ACC112 (cell line): ENCODE results near the gene PRSS48.
"Not testable (repeated sequence)": the region's sequence is repeated elsewhere in the genome, so short reads cannot be mapped to it uniquely, and the experiment has no call there.

ENCODE experiments used
- H2AFZ ChIP-seq: fragments of 200-600 bp; sonication (generic); one replicate; pipeline ENCODE4 v1.6.0; 2017; ENCODE audit warnings: antibody characterized with exemption, low read length; ENCODE audit not compliant: unreplicated experiment
- H3K27ac ChIP-seq: fragments of 200-600 bp; sonication (generic); 2 replicates; pipeline ENCODE4 v1.5.1; 2014; ENCODE audit warnings: low read depth, mild to moderate bottlenecking, antibody characterized with exemption, low read length, moderate library complexity
- H3K27me3 ChIP-seq: fragments of 200-600 bp; sonication (generic); 2 replicates; pipeline ENCODE4 v1.6.1; 2014; ENCODE audit warnings: mild to moderate bottlenecking, antibody characterized with exemption, low read length, moderate library complexity, mixed read lengths; ENCODE audit not compliant: insufficient read depth
- H3K36me3 ChIP-seq: fragments of 200-600 bp; sonication (generic); 2 replicates; pipeline ENCODE4 v1.6.1; 2016; ENCODE audit warnings: mild to moderate bottlenecking, antibody characterized with exemption, low read length, moderate library complexity, mixed read lengths; ENCODE audit not compliant: insufficient read depth
- H3K4me1 ChIP-seq: fragments of 200-600 bp; sonication (generic); one replicate; pipeline ENCODE4 v1.6.1; 2016; ENCODE audit warnings: low read length, mixed read lengths; ENCODE audit not compliant: insufficient read depth, unreplicated experiment, control insufficient read depth
- H3K4me3 ChIP-seq: fragments of 200-600 bp; sonication (generic); 2 replicates; pipeline ENCODE4 v1.5.1; 2014; ENCODE audit warnings: mild to moderate bottlenecking, low read depth, low read length
- H3K79me2 ChIP-seq: fragments of 200-600 bp; sonication (generic); one replicate; pipeline ENCODE4 v1.6.0; 2016; ENCODE audit warnings: low read length; ENCODE audit not compliant: control insufficient read depth, unreplicated experiment, insufficient read depth

Gene PRSS48

GRCh38 chr4:151315212-151315886, 38.4 kb downstream of the PRSS48 start:
- H3K27ac ChIP-seq: no peak overlapping the region

GRCh38 chr4:151316645-151317044, 39.7 kb downstream of the PRSS48 start:
- Histone ChIP-seq H3K4me1 (peaks cover 19% of the 10 kb centered on the region), H3K79me2 (peaks cover 45% of the 10 kb centered on the region)

More at GRCh38 chr4:151315212-151315886, 38.4 kb downstream of the PRSS48 start:
- H3K27me3 ChIP-seq: no peaks in the 10 kb centered on the region
- H2AFZ ChIP-seq: peak overlapping the region; percentile 71
- peaks cover 41% of the 10 kb centered on the region for H3K79me2 ChIP-seq
- peak overlapping the region; percentile 34; the same call in 1 of the 2 replicates for H3K4me3 ChIP-seq
- H3K4me1 ChIP-seq: peaks cover 19% of the 10 kb centered on the region
- H3K36me3 ChIP-seq: no peaks in the 10 kb centered on the region

DNA sequence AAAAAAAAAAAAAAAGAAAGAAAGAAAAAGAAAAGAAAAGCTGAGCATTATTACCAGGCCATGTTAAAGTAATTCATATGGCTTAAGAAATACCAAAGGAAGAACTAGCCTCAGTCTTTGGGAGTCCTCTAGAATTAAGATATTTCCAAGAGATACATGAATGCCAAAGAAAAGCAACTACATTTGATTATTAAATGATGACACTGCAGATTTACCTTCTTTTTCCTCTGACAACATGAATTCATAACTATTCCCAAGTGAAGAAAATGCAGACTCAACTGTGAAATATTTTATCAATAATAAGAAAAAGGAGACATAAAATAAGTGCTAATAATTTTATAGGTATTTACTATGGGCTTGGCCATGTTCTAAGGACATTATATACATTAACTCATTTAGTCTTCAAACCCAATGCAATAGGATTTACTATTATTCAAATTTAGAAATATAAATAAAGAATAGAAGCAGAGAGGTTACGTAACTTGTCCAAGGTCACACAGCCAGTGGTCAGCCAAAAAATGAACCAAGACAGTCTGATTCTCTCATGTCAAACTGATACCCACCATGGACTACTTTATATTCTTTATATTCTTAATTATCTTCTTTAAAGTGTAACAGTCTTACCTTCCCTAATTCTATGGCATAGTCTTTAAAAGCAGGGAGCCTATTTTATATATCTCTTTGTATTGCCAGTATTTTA, 41.5 kb downstream of the PRSS48 start:
- no peaks in the 10 kb centered on the region for H3K36me3 ChIP-seq
- peaks cover 43% of the 10 kb centered on the region for H3K79me2 ChIP-seq
- H3K4me3 ChIP-seq: no peak overlapping the region
- peaks cover 29% of the 10 kb centered on the region for H3K4me1 ChIP-seq
- no peaks in the 10 kb centered on the region for H3K27me3 ChIP-seq
- H2AFZ ChIP-seq: no peak overlapping the region
- H3K27ac ChIP-seq: no peak overlapping the region

More at GRCh38 chr4:151316645-151317044, 39.7 kb downstream of the PRSS48 start:
- Histone ChIP-seq H3K27ac (no peak overlapping the region), H3K27me3 (no peaks in the 10 kb centered on the region), H2AFZ (no peak overlapping the region), H3K36me3 (no peaks in the 10 kb centered on the region), H3K4me3 (no peak overlapping the region)

DNA sequence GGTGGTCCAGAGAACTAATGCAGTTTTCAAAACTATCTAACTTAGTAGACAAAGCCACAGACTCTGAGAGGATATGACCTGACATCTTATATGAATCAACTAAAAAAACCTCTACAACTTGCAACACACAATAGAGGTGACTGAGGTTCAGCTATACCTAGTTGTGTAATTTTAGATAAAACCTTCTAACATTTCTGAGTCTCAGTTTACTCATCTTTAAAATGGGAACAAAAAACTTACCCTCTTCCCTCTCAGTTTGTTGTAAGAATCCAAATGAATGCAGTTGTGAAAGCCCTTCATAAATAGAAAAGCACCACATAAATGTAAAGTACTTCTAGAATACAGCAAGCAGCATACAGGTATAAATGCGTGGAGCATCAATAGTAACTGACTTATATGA, 42.5 kb downstream of the PRSS48 start:
- Histone ChIP-seq H3K79me2 (peaks cover 43% of the 10 kb centered on the region), H3K27me3 (no peaks in the 10 kb centered on the region), H3K27ac (no peak overlapping the region), H3K4me1 (peaks cover 28% of the 10 kb centered on the region), H2AFZ (no peak overlapping the region), H3K36me3 (no peaks in the 10 kb centered on the region), H3K4me3 (no peak overlapping the region)

DNA sequence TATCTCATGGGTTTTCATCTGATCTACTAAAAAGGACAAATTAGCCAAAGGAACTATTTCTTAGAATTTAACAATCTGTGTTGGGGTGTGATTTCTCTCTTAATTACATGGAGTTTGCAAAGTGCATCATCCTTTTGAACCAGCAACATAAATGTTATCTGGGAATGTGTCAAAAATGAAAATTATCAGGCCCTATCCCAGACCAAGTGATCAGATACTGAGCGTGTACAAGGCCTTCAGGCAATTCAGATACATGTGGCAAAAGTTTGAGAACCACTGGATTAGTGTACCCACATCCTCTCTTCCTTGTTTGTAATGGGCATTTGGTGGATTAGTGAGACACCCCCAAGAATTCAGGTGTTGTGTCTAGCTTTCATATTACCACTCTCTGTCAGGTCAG, 44.6 kb downstream of the PRSS48 start:
- Histone ChIP-seq H3K27ac (no peak overlapping the region), H2AFZ (no peak overlapping the region), H3K27me3 (no peaks in the 10 kb centered on the region), H3K4me1 (peaks cover 17% of the 10 kb centered on the region), H3K79me2 (peaks cover 35% of the 10 kb centered on the region), H3K4me3 (no peak overlapping the region), H3K36me3 (no peaks in the 10 kb centered on the region)

GRCh38 chr4:151322161-151322560, 45.2 kb downstream of the PRSS48 start:
- peaks cover 17% of the 10 kb centered on the region for H3K4me1 ChIP-seq
- H3K4me3 ChIP-seq, H3K27ac ChIP-seq, H3K36me3 ChIP-seq, H3K27me3 ChIP-seq, H2AFZ ChIP-seq: not testable (repeated sequence)
- H3K79me2 ChIP-seq: peaks cover 35% of the 10 kb centered on the region

GRCh38 chr4:151322570-151322969, 45.6 kb downstream of the PRSS48 start:
- no peaks in the 10 kb centered on the region for H3K27me3 ChIP-seq
- no peak overlapping the region for H2AFZ ChIP-seq
- peak overlapping the region; percentile 6; the same call in 1 of the 2 replicates for H3K27ac ChIP-seq
- H3K4me3 ChIP-seq: no peak overlapping the region
- peaks cover 17% of the 10 kb centered on the region for H3K4me1 ChIP-seq
- peaks cover 35% of the 10 kb centered on the region for H3K79me2 ChIP-seq
- H3K36me3 ChIP-seq: no peaks in the 10 kb centered on the region

- peaks cover 35% of the 10 kb centered on the region for H3K79me2 ChIP-seq
- H3K4me1 ChIP-seq: peaks cover 17% of the 10 kb centered on the region
- H2AFZ ChIP-seq: no peak overlapping the region
- H3K27me3 ChIP-seq: no peaks in the 10 kb centered on the region
- peak overlapping the region; percentile 3; the same call in 1 of the 2 replicates for H3K27ac ChIP-seq
- no peaks in the 10 kb centered on the region for H3K36me3 ChIP-seq
- H3K4me3 ChIP-seq: peak overlapping the region; percentile 88
Measured at GRCh38 chr4:151323667-151324066, 46.7 kb downstream of the PRSS48 start.

DNA sequence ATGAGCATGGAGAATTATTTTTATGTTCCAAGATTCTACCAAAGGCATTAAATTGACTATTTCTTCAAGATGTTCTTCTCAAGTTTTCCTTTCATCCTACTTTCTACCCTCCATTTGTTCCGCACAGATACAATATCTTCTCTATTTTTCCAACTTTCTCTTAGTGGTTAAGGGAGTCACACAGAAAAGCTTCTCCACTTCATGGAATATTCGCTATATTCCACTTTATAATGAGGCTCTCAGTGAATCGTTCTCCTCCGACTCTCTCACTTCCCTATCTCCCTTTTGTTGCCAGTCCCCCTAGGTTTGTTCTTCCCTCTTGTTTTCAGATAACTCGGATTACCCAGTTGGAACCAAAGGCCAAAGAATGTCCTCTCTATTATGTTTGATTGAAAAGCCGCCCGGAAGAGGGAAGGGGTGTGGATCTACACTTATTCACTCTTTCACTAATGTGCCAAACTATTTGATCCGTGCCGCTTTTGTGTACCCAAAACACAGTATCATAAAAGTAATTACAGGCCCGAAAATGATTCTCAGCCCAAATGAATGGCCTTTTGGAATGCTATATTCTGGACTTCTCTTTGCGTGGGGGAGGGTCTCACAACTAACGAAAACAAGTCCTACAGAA, 47.3 kb downstream of the PRSS48 start:
- peak overlapping the region; percentile 3; the same call in 1 of the 2 replicates for H3K27ac ChIP-seq

DNA sequence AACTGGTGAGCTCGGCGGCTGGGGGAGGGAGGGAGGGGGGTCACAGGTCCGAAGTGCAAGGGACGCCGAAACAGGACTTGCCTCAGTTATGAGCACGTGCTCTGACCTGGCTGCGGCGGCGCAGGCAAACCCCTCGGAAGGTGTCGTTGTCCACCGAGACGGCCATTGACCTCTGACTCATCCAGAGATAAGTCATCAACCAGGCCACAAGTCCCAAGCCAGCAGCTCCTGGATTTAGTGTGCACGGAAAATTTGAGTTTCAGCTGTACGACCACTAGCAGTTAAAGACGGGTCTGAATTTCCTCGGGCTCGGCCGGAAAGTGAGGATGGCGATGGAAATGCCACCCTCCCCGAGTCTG, 47.8 kb downstream of the PRSS48 start:
- Histone ChIP-seq H3K4me3 (peak overlapping the region; percentile 88), H3K4me1 (peaks cover 23% of the 10 kb centered on the region), H3K36me3 (no peaks in the 10 kb centered on the region), H3K27me3 (no peaks in the 10 kb centered on the region), H3K79me2 (peaks cover 31% of the 10 kb centered on the region), H2AFZ (peak overlapping the region; percentile 98), H3K27ac (peak overlapping the region; percentile 60)

More for the DNA sequence above, 47.3 kb downstream of the PRSS48 start:
- peaks cover 35% of the 10 kb centered on the region for H3K79me2 ChIP-seq
- peaks cover 22% of the 10 kb centered on the region for H3K4me1 ChIP-seq
- no peaks in the 10 kb centered on the region for H3K27me3 ChIP-seq
- no peaks in the 10 kb centered on the region for H3K36me3 ChIP-seq
- peak overlapping the region; percentile 88 for H3K4me3 ChIP-seq
- peak overlapping the region; percentile 98 for H2AFZ ChIP-seq
